Nephron (organoid): ENCODE data around the gene VASN.

Source experiments
- H3K27ac Mint-ChIP-seq, 3 experiments: 2 replicates each; pipeline ENCODE4 v1.8.0; 2020; ENCODE audit warnings: mixed read lengths in 3 of 3, mild to moderate bottlenecking in 2 of 3, moderate library complexity in 1 of 3
- H3K27me3 Mint-ChIP-seq: 2 replicates; pipeline ENCODE4 v1.8.0; 2021; ENCODE audit warnings: low read depth, mild to moderate bottlenecking, moderate library complexity, mixed read lengths
- H3K36me3 Mint-ChIP-seq: 2 replicates; pipeline ENCODE4 v1.8.0; 2020; ENCODE audit warnings: low read depth, mixed read lengths
- H3K4me1 Mint-ChIP-seq: 2 replicates; pipeline ENCODE4 v1.8.0; 2020; ENCODE audit warnings: mixed read lengths
- H3K4me3 Mint-ChIP-seq, 3 experiments: 2 replicates each; pipeline ENCODE4 v1.8.0; 2020; ENCODE audit warnings: mild to moderate bottlenecking in 3 of 3, mixed read lengths in 3 of 3, moderate library complexity in 2 of 3
- H3K9me3 Mint-ChIP-seq: 2 replicates; pipeline ENCODE4 v1.8.0; 2020; ENCODE audit warnings: mixed read lengths
- TF ChIP-seq, protein P1 (sequence below), 3 experiments: fragments of 200-600 bp; sonication (generic); IDR thresholded peaks; one replicate each; pipeline ENCODE4 v1.5.0; 2021; ENCODE audit warnings: antibody characterized with exemption in 3 of 3; ENCODE audit not compliant: unreplicated experiment in 3 of 3

Gene VASN

DNA sequence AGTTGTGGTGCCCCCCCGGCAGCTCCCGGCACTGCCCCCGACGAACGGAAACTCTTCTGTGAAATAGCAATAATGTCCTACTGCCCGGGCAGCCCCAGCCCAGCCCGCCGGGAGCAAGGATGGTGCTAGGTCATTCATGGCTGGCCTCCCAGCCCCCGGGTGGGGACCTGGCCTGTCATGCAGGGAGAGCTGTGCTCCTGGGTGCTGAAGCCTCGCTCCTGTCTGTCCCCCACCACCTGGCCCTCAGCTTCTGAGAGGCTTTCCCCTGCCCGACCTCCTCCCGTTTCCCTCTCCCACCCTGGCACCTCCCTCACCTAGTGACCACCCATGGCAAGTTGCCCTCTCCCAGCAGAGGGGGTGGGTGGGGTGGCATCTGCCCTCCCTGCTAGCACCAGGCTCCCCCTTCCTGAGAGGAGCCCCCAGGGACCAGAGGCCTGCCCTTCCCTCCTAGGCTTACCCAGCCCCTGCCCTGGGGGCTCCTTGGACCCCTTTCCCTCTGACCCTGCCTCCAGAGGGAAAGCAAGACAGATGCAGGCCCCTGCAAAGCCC is 34.0 kb upstream of the VASN start:
- Mint-ChIP-seq H3K9me3 (no peaks in the 10 kb centered on the region), H3K4me3 (no peak overlapping the region), H3K27me3 (no peaks in the 10 kb centered on the region), H3K36me3 (peaks cover 15% of the 10 kb centered on the region), H3K27ac (no peak overlapping the region), H3K4me1 (peaks cover 7% of the 10 kb centered on the region)
- TF ChIP-seq, protein P1, sequence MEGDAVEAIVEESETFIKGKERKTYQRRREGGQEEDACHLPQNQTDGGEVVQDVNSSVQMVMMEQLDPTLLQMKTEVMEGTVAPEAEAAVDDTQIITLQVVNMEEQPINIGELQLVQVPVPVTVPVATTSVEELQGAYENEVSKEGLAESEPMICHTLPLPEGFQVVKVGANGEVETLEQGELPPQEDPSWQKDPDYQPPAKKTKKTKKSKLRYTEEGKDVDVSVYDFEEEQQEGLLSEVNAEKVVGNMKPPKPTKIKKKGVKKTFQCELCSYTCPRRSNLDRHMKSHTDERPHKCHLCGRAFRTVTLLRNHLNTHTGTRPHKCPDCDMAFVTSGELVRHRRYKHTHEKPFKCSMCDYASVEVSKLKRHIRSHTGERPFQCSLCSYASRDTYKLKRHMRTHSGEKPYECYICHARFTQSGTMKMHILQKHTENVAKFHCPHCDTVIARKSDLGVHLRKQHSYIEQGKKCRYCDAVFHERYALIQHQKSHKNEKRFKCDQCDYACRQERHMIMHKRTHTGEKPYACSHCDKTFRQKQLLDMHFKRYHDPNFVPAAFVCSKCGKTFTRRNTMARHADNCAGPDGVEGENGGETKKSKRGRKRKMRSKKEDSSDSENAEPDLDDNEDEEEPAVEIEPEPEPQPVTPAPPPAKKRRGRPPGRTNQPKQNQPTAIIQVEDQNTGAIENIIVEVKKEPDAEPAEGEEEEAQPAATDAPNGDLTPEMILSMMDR (IDR thresholded peaks at IDR 0.05; ENCODE audit: unreplicated experiment in 3 of 3): no peak

DNA sequence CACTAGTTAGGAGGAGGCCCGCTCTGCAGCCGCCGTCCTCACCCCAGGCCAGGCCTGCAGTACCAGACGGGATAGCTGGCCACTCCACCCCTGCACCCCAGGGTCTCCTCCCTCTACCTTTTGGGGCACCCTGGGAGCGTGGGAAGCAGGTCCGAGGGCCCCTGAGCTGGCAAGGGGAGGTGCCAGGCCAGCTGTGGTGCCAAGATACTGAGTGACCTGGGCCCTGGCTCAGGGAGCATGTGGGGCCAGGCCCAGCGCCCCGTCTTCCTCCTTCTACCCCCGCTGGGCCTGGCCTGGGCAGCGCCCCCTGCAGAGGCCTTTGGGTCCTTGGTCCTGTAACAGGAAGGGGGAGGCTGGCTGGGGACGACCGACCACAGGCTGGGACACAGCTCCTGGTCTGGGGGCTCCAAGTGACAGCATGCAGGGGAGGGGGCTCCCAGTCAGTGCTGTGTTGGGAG is 33.5 kb upstream of the VASN start:
- H3K36me3 Mint-ChIP-seq: peaks cover 15% of the 10 kb centered on the region
- H3K27ac Mint-ChIP-seq: no peak overlapping the region
- TF ChIP-seq, protein P1 (IDR thresholded peaks at IDR 0.05; ENCODE audit: unreplicated experiment in 3 of 3): no peak
- H3K4me3 Mint-ChIP-seq: no peak overlapping the region
- H3K9me3 Mint-ChIP-seq: no peaks in the 10 kb centered on the region
- H3K27me3 Mint-ChIP-seq: no peaks in the 10 kb centered on the region
- H3K4me1 Mint-ChIP-seq: peaks cover 7% of the 10 kb centered on the region

DNA sequence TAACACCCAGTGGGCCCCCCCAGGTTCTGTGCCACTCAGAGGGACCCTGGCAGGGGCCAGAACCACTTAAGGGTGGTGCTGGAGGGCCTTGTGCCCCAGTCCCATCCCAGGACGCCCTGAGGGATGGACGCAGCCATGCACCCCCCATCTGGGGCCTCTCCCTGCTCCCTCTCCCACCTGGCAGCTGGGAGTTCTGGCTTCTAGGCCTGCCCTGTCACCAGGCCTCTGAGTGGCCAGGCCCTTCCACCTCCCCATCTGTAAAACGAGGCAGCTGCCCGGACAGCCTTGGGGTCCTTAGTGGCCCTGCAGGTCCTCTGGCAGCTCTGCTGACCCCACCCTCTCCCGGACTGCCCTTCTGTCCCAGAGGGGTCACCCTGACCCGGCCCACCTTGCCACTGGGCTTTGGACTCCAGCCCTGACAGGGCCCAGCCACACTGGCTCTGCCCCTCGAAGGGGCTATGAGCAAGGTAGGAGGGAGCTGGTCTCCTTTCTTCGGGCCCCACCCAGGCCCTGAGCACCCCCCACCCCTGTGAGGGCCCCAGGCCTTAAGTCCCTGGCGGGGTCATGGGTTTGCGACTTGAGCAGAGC is 32.8 kb upstream of the VASN start:
- TF ChIP-seq, protein P1 (IDR thresholded peaks at IDR 0.05; ENCODE audit: unreplicated experiment in 3 of 3): no peak
- Mint-ChIP-seq H3K9me3 (no peaks in the 10 kb centered on the region), H3K36me3 (peaks cover 16% of the 10 kb centered on the region), H3K4me1 (peaks cover 7% of the 10 kb centered on the region), H3K27ac (peak overlapping the region in 2 of 3 experiments; percentile 56 to 61), H3K27me3 (no peaks in the 10 kb centered on the region), H3K4me3 (no peak overlapping the region)

DNA sequence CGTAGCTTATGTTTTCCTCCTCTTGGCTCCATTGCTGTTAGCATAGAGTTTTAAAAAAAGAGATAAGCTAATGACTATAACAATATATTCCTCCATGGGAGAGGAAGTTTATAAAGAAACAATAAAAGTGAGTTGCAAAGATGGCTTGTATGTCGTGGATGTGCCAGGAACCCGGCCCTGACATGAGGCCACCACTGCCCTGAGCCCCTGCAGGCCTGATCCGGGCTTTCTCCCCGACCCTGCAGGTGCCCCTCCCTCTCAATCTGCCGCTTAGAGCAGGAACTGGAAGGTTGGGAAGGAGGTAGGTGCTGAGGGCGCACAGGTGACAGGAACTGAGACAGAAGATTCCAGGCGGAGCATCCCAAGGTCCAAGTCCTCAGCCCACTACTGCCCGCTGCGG is 32.2 kb upstream of the VASN start:
- Mint-ChIP-seq H3K27ac (peak overlapping the region; percentile 56 to 82 (median 61)), H3K9me3 (no peaks in the 10 kb centered on the region), H3K27me3 (no peaks in the 10 kb centered on the region), H3K4me3 (no peak overlapping the region), H3K4me1 (peaks cover 7% of the 10 kb centered on the region), H3K36me3 (peaks cover 17% of the 10 kb centered on the region)
- TF ChIP-seq, protein P1 (IDR thresholded peaks at IDR 0.05; ENCODE audit: unreplicated experiment in 3 of 3): no peak

DNA sequence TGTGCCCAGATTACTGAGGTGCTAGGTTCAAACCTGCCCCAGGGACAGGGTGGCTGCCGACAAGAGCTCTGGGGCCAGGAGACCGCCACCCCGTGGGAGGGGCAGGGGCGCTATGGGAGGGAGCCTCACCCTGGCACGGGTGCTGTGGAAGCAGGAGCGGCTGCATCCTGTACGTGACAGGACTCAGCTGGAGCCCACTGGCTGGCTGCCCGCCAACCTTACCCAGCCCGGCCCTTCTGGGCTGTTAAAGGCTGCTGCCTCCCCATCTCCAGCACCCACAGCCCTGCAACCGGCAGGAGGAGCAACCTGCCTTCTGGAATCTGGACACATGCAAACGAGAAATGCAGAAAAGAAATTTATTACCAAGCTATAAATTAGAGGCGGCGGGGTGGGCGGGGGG is 31.7 kb upstream of the VASN start:
- Mint-ChIP-seq H3K27ac (peak overlapping the region; percentile 56 to 82 (median 61)), H3K9me3 (no peaks in the 10 kb centered on the region), H3K4me3 (no peak overlapping the region), H3K36me3 (peaks cover 14% of the 10 kb centered on the region), H3K27me3 (no peaks in the 10 kb centered on the region), H3K4me1 (peaks cover 7% of the 10 kb centered on the region)
- TF ChIP-seq, protein P1 (IDR thresholded peaks at IDR 0.05; ENCODE audit: unreplicated experiment in 3 of 3): peak; percentile 10 to 18 (median 15)

DNA sequence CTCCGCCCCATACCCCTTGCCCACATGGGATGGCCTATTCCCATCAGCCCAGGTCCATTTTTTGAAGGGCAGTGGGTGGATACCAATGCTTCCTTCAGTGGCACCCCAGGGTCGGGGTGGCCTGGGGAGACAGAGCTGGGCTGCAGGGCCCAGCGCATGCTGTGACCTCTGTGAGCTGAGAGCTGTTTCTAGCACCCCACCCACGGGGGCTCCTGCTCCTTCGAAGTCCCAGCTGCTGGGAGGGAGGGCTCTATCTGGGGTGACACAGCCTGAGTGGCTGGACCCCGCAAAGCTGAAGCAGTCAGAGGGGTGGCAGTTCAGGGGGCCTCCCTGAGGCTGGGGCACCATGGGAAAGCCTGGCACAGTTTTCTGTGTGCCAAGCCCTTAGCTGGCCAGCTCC is 31.2 kb upstream of the VASN start:
- TF ChIP-seq, protein P1 (IDR thresholded peaks at IDR 0.05; ENCODE audit: unreplicated experiment in 3 of 3): no peak
- H3K4me1 Mint-ChIP-seq: peaks cover 7% of the 10 kb centered on the region
- no peak overlapping the region for H3K4me3 Mint-ChIP-seq
- H3K27ac Mint-ChIP-seq: no peak overlapping the region
- H3K36me3 Mint-ChIP-seq: peaks cover 13% of the 10 kb centered on the region
- H3K9me3 Mint-ChIP-seq: no peaks in the 10 kb centered on the region
- H3K27me3 Mint-ChIP-seq: no peaks in the 10 kb centered on the region
